NCI-H82 (cell line): ENCODE data around the gene MTA2.
"Not testable (repeated sequence)": the region's sequence is repeated elsewhere in the genome, so short reads cannot be mapped to it uniquely, and the experiment has no call there.

ENCODE experiments used
- DNase-seq: peaks from one replicate; lab custom pipeline; 2025; lab: John Stamatoyannopoulos, UW

The MTA2 gene

GRCh38 chr11:62566247-62566646 lies 35.4 kb downstream of the MTA2 start:
- DNase-seq: no peak

GRCh38 chr11:62565100-62565802 lies 36.4 kb downstream of the MTA2 start:
- no peak for DNase-seq

DNA sequence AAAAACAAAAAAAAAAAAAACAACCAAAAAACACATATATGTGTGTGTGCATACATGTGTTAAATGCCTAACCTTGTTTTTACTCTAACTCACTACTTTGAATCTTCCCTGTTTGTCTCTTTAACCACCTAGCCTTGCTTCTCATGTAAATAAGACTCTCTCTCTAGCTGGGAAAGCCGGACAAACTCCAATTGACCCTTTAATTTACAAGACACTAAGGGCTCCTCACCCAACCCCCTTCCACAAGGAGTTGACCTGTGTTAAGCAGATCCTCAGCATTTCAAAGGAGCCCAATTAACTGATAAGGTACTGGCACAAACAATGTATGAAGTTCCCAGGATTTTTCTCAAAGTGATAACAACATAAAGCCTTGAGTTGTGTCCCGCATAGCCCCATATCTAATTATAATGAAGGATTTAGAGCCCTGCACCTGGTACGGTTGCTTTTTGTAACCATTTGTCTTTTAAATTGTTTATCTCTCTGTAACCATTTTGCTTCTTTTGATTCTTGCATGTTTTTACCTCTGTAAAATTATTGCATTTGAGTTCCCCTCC lies 39.9 kb downstream of the MTA2 start:
- DNase-seq: not testable (repeated sequence)

- peak; percentile 73 for DNase-seq
Observed at GRCh38 chr11:62560566-62561103, 41.0 kb downstream of the MTA2 start.

DNA sequence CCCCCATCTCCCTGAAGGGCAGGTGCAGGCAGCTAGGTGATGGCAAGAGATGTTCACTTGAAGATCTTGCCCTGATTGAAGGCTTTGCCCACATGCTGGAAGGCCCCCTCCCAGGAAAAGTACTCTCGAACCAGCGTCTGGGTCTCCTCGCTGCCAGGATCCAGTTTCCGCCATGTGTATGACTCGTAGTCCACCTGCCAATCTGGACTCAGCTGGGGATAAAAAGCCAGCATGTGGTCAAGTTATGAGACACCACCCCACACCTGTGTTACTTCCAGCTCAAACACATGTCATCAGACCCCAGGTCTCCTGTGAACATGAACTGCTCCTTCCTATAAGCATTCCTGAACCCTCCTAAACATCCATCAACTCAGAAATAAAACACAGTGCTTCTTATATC lies 42.0 kb downstream of the MTA2 start:
- not testable (repeated sequence) for DNase-seq

DNA sequence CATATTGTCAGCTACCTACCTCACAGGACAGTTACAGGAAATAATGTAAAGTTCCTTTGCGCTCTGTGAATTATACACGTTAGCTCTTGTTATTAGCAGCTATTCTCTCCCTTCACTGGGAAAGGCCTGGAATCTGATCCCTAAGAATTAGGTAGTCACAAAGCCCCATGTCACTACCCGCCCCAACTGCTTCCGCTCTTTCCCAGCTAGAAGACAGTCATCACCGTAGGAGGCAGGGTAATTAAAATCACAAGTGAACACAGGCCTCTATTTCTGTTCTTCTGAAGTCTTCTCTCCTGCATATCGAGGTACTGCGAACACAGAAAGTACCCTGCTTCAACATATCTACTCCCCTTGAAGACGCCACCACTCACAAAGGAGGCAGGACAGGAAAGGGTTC lies 42.5 kb downstream of the MTA2 start:
- DNase-seq: no peak

- DNase-seq: no peak
Observed at GRCh38 chr11:62558669-62559068, 43.0 kb downstream of the MTA2 start.

DNA sequence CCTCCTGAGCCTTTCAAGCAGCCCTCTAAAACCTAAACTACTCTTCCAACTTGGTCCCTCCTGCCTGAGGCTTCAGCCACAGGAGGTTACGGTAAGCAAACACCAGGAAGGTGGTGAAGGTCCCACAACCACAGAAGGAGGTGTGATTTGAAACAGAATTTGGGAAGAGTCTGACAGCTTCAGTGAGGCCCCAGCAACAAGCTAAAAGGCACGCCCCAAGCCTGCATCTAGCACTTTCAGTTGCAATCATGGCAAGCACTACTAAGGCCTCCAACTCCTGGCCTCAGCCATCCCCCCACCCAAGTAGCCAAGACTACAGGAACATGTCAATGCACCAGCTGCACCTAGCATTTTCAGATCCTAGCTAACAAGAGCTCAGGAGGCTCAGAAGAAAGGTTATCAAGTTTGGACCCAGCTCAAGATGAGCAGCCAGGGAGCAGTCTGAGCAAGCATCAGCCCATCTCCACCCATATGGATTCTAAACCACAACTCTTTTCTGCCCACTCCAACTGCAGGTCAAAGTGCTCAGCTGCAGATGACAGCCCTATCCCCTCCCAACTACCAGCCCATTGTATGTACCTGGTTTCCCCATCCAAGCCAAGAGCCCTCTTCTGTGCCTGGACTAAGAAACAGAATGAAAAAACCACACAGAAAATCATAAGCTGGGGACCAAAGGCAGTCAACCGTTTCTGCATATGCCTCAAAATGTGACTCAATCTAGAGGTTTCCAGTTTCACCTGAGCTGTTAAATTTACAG lies 44.6 kb downstream of the MTA2 start:
- DNase-seq: peak; percentile 18

DNA sequence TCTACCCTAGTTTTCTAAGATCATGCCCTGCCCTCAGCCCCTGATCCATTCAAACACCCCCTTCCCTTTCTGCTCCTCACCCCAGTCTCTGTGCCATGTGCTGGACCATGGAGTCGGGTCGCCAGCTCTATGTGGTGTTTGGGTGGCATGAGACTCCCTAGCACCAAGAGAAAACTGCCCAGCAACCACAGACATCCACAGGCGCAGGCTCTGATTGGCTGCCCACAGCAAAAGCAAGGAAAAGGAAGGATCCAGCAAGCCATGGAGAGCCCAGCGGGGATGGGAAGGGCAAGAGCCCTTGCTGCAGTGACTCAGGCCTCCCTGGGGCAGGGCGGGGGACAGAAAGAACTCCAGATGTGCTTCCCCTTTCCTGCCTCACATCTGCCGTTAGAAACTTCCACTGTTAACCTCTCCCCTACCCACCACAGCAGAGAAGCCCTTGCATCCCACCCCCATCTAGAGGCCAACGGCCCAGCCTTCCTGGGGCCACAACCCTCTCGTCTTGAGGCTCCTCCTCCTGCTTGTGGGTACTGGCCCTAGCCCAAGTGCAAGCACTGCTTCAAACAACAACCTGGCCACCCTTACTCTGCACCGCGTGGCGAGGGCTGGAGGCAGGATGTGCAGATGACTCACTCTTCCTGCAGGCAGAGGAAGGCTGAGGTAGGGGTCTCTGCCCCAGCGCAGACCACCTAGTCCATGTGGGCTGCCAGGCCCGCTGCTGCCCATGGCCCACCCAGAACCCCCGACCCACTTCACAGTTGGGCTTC lies 45.4 kb downstream of the MTA2 start:
- peak; percentile 74 for DNase-seq

DNA sequence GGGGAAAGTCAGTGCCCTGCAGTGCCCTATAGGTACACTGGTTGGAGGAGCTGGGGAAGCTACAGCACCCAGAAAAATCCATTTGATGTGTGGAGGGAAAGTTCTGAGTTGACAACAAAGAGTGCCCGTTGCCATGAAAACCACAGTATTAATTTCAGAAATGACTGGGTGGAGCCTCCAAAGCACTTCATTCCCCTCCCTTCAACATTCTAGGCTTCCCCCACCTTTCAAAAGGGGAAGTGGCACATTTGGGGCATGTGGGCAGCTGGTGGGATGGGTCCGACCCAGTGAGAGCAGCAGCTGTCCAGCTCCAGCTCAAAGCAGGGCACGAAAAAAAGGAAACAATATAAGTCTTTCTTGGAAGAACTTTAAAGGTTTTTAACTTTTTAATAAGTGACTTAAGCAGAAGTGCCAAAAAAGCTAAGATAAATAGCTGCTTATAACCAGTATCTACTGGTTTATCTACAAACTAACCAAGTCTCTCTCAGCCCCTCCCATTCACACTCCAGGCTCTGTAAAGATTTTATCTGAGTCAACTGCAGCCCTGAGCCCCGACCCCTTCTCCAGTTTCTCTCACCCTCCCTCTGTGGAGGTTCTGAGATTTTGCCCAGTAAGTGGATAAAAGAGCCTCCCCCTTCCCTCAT lies 46.1 kb downstream of the MTA2 start:
- peak; percentile 53 for DNase-seq

DNA sequence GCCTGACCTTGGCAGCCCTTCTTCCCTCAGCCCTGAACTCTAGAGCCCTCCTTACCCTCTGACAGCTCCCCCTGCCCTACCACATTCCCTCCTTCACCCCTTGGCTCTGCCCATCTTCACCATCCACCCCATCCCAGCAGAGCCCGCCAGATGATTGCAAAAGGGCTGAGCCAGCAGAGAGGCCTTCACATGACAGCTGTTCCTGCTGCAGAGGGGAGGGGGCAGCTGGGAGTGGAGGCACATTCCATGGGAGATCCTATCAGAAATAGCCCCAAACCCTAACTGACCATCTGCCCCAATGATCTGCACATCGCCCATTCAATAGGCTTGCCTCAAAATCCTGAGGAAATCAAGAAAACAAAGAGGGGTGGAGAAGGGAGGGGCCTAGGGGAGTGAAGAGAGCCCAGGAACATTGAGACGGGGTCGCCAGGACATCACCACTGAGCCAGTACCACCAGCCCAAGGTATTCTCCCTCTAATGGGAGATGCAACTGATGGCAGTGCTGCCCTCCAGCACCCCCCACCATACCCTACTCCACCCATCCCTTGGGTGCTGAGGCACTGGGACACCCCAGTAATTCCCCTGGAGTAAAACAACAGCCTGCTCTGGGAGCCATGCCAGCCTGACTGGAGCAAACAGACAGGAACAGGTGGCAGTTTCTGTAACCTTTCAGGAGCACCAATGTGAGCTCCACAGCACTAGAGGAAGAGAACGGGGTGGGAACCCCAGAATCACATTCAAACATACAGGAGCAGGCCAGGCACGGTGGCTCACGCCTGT lies 47.1 kb downstream of the MTA2 start:
- DNase-seq: peak; percentile 56

DNA sequence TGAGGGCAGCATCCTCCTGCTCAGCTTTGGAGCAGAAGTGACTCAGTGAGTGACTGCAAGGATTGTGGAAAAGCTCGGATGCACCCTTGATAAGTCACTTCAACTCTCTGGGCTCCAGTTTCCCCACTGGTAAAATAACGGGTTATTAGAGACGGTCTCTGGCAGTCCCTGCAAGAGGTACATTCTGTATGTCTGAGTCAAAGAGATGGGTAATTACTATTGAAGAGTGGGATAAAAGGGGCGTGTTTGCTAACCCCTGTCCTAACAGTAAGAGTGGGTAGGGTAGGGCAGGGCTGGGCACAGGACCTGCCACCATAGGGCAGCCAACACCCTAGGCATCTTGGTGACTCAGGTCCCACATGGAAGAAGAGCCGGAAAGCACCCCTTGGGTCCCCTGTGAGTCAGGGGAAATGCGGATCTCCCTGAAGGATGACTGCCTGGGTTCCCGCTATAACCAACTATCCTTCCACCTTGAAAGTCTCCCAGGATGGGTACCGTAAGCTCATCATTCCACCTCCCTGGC lies 47.8 kb downstream of the MTA2 start:
- no peak for DNase-seq

GRCh38 chr11:62553080-62553838 lies 48.4 kb downstream of the MTA2 start:
- DNase-seq: peak; percentile 73

GRCh38 chr11:62552485-62553079 lies 49.1 kb downstream of the MTA2 start:
- peak; percentile 94 for DNase-seq

DNA sequence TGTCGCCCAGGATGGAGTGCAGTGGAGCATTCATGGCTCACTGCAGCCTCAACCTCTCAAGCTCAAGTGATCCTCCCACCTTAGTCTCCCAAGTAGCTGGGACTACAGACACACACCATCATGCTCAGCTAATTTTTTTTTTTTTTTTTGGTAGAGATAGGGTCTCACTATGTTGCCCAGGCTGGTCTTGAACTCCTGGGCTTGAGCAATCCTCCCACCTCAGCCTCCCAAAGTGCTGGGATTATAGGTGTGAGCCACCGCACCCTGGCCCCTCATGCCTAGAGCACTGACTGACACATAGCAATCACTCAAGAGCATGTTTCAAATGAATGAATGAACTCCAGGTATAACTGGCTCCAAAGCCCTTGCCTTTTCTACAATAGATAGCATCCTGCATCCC lies 51.2 kb downstream of the MTA2 start:
- DNase-seq: not testable (repeated sequence)

- no peak for DNase-seq
Observed at GRCh38 chr11:62548545-62549335, 52.9 kb downstream of the MTA2 start.

DNA sequence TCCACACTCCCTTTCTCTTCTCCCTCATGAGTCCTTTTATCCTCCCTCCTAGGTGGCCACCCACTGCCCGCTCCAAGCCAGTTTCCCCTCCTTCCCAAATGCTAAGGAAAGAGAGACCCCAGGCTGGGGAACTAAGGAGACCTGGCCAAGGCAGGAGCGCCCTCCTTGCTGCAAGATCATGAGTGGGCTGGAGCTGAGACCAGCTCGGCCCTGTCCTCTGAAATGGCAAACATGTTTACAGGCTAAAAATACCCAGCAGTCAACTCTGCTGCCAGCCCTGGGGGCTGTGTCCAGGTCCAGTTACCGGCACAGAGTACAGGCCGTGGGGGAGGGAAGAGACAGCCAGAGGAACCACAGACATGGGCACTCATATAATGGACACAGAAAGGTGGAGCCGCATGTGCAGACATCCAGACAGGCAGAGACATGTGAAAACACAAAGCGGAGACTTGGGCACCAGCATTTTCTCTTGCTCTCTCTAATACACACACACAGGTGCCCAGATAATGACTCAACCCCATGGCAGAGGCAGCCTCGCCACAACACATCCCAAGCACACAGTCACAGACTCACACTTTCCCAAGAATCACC lies 53.9 kb downstream of the MTA2 start:
- no peak for DNase-seq

DNA sequence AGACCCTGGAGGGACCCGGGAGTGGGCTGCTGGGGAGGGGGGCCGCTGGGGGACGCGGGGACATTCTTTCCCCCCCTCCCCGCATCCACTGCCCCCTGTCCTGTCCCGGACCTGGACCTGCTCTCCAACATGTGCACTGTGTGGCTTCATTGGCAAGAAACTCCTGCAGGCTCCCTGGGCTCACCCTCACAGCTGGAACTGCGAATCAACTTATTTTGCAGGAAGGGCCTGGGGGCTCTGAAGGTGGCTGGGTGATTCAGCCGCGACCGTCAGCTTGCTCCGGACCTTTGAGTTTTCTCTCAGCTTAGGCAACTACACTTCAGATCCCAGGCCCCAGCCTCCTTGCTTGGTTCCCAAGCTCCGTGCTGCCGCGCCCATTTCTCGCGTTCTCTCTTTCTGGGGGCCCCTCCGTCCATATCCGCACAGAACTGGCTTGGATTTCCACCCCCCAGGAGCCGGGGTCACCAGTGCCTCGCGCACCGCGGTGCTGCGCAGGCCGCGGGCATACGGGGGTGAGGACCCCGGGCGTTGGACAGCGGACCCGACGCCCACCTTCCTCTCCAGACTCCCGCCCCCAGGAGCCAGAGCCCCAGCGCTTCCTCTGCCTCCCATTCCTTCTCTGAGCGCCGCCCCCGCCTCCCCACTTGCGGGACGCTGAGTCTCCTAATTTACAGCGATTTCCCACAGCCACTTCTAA lies 54.6 kb downstream of the MTA2 start:
- no peak for DNase-seq
